ENCODE data around the gene KRTDAP.

DNA sequence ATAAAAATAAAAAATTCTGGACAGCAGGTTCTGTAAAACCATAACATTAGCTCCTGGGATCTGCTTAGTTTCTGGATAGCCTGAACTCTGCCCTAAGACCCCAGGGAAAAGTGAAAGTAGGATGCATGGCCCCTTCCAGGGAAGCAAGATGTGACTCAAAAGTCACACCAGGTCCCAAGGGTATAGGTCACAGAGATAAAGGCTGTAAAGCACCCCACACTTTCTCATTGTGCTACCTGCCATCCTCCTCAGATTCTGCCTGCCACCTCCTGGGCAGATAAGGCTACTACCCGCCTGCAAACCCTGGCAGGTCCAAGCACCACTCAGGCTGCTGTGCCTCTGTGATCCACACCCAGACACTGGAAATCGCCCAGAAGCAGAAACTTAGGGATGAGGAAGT is 21.6 kb downstream of the KRTDAP start:
- TF ChIP-seq, protein P1, sequence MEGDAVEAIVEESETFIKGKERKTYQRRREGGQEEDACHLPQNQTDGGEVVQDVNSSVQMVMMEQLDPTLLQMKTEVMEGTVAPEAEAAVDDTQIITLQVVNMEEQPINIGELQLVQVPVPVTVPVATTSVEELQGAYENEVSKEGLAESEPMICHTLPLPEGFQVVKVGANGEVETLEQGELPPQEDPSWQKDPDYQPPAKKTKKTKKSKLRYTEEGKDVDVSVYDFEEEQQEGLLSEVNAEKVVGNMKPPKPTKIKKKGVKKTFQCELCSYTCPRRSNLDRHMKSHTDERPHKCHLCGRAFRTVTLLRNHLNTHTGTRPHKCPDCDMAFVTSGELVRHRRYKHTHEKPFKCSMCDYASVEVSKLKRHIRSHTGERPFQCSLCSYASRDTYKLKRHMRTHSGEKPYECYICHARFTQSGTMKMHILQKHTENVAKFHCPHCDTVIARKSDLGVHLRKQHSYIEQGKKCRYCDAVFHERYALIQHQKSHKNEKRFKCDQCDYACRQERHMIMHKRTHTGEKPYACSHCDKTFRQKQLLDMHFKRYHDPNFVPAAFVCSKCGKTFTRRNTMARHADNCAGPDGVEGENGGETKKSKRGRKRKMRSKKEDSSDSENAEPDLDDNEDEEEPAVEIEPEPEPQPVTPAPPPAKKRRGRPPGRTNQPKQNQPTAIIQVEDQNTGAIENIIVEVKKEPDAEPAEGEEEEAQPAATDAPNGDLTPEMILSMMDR (conservative IDR thresholded peaks at IDR 0.05; ENCODE audit: low read depth, low read length), result peak; percentile 51
- TF ChIP-seq EZH2 (IDR thresholded peaks at IDR 0.05; ENCODE audit: borderline replicate concordance, low read depth, low read length, poor library complexity, severe bottlenecking), result no peak

Data from A673 (cell line).